ENCODE data around the gene TRIO.

DNA sequence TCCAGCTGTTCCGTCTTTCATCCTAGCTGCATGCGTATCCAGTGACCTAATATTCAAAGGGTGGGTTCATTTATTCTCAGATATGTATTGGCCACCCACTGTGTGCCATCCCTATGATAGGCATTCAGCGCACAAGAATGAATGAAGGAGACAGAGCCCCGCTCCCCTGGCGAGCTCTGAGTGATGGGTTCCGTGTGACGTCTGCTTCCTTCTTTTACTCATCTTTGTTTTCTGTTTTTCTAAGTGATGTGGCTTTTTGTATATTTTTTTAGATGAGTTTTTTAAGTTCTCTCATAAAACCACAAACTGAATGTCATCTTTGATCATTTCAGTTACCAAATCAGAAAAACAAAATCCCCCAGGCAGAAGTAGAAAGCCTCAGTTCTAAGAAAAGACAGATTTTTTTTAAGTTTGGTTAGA, 270.2 kb downstream of the TRIO start:
- TF ChIP-seq RAD21 (IDR thresholded peaks at IDR 0.05; ENCODE audit: low read depth) (no peak), CBX3 (IDR thresholded peaks at IDR 0.05; ENCODE audit: low read depth) (no peak), REST (IDR thresholded peaks at IDR 0.05; ENCODE audit: low read depth) (no peak), CEBPB (IDR thresholded peaks at IDR 0.05; ENCODE audit: low read depth) (no peak), POLR2AphosphoS5 (IDR thresholded peaks at IDR 0.05; ENCODE audit: low read depth, low read length) (no peak), ZFX (IDR thresholded peaks at IDR 0.05) (no peak), EZH2 (IDR thresholded peaks at IDR 0.05) (no peak), YY1 (IDR thresholded peaks at IDR 0.05; ENCODE audit: extremely low read depth, insufficient replicate concordance, low read depth, low read length) (no peak)
- TF ChIP-seq, protein P1, sequence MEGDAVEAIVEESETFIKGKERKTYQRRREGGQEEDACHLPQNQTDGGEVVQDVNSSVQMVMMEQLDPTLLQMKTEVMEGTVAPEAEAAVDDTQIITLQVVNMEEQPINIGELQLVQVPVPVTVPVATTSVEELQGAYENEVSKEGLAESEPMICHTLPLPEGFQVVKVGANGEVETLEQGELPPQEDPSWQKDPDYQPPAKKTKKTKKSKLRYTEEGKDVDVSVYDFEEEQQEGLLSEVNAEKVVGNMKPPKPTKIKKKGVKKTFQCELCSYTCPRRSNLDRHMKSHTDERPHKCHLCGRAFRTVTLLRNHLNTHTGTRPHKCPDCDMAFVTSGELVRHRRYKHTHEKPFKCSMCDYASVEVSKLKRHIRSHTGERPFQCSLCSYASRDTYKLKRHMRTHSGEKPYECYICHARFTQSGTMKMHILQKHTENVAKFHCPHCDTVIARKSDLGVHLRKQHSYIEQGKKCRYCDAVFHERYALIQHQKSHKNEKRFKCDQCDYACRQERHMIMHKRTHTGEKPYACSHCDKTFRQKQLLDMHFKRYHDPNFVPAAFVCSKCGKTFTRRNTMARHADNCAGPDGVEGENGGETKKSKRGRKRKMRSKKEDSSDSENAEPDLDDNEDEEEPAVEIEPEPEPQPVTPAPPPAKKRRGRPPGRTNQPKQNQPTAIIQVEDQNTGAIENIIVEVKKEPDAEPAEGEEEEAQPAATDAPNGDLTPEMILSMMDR (IDR thresholded peaks at IDR 0.05 in 2 of 3, conservative IDR thresholded peaks at IDR 0.05 in 1 of 3; ENCODE audit: borderline replicate concordance in 1 of 3, insufficient read depth in 1 of 3, low read depth in 2 of 3, low read length in 2 of 3): no peak
- TF ChIP-seq, protein P2, sequence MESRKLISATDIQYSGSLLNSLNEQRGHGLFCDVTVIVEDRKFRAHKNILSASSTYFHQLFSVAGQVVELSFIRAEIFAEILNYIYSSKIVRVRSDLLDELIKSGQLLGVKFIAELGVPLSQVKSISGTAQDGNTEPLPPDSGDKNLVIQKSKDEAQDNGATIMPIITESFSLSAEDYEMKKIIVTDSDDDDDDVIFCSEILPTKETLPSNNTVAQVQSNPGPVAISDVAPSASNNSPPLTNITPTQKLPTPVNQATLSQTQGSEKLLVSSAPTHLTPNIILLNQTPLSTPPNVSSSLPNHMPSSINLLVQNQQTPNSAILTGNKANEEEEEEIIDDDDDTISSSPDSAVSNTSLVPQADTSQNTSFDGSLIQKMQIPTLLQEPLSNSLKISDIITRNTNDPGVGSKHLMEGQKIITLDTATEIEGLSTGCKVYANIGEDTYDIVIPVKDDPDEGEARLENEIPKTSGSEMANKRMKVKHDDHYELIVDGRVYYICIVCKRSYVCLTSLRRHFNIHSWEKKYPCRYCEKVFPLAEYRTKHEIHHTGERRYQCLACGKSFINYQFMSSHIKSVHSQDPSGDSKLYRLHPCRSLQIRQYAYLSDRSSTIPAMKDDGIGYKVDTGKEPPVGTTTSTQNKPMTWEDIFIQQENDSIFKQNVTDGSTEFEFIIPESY (IDR thresholded peaks at IDR 0.05; ENCODE audit: extremely low read depth, insufficient replicate concordance, low read length): no peak

Data from HCT116 (cell line).